Kidney capillary endothelial cell (primary cell): ENCODE data around the gene PHF21B.
"Not testable (repeated sequence)": the region's sequence is repeated elsewhere in the genome, so short reads cannot be mapped to it uniquely, and the experiment has no call there.

Experiments used
- DNase-seq: peaks from one replicate; pipeline ENCODE4 v3.0.0-alpha.2; 2018; ENCODE audit warnings: low spot score

Gene PHF21B

DNA sequence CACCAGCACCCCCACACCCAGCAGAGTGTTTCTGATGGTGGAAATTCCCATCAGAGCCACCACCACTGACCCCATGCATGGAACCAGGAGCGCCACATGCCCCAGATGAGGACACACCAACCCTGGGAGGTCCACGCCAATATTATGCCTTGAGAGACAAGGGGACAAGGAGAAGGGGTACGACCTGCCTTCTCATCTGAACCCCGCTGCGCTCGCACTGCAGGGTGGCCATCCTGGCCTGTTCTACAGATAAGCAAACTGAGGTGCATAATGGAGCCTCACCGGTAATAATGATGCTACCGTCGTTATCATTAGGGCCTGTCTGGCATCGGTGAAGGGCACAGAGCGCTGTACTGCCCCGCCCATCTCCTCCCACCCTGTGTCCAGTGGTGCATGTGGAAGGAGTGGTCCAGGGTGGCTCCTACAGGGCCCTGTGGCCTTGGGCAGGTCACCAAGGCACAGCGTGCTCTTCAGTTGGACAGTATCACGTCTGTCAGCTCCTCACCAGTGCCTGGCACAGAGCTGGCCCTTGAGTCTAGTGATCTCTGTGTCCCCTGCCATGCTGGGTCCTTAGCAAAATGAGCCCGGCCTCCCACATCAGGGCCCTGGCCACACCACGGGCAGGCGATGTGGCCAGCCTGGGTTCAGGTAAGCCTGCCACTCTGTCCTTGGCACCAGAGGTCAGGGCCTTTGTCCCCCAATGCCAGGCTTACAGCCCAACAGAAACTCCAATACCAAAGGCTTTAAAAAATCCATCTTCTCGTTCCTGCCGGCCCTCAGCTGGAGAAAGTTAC is 92.2 kb downstream of the PHF21B start:
- DNase-seq, result no peak

DNA sequence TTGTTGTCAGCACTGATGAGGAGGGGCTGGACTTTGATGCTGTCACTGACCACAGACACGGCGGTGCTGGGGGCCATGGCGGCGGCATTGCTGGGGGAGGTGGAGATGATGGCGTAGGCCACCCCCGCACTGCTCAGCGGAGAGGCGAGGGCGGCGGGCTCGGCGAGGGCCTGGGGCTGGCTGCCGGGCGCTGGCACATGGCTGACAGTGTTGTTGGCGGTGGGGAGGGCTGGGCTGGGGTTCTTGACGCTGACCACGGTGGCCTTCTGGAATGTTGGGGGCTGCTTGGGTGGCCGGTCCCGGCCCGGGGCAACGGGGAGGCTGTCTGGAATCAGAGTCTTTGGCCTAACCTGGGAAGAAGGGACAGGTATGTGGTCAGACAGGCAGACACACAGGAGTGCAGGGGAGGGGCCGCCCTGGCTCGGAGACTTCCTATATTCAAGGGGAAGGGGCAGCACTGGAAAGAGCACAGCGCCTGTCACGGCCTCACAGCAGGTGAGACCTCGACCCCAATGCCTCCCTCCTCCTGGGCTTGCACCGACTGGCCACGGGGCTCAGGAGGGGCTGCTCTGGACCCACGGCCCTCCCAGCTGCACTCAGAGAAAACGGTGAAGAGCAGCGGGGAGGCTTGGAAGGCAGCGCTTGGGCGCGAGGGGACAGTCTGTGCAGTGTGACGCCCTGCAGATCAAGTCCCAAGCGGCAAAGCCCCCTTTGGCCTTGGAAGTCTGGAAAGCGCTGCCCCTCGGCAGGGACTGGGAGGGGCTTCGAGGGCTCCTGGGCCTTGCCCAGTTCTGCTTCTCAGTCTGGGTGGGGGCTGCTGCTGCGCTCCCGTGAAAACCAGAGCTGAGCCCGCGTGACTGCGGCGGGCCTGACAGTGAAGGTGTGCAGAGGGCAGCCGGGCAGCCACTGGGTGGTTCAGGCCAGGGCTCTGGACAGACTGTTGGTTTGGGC is 93.2 kb downstream of the PHF21B start:
- DNase-seq, result no peak

DNA sequence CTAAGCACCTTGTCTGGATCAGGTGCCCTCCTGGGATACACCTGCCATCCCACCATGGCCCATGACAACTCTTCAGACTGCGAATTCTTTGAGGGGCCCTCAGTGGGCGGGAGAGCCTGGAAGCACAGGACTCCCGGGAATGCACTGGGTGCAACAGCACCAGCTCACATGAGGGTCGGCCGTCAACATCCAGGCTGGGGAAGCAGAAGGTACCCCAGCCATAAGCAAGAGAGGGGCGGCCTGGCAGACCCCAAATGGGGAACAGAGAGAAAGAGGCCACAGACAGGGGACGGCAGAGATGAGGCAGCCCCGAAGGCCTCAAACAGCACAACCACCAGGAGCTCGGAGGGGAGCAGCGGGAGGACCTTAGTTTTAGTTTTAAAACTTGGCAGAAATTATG is 94.4 kb downstream of the PHF21B start:
- no peak for DNase-seq

DNA sequence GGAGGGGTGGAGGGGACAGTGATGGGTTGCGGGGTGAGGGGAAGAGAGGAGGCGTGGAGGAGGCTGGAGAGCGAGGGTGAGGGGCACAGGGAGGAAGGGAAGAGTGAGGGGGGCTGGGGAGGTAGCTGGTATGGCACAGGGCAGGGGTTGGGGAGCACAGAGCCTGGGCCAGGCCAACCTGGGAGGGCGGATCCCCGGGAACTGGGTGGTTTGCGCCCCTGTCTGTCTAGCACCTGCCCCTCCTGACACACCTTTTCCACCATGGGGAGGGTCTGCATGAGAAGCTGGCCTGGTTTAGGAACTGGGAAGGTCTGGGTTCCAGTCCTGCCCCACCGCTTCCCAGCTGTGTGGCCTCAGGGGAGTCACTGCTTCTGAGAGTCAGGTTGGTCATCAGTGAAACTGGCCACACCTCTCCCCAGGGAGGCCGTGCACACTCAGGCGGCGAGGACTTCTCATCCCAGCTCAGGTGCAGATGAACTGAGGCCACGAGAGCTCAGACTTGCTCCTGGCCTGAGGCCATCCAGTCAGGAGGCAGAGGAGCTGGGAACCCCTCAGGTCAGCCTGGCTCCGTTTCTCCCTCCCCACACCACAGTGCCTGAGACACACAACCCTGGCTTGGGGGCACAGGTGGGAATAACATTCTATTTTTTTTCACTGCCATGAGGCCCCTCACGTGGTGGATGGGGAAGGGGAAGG is 95.6 kb downstream of the PHF21B start:
- no peak for DNase-seq

DNA sequence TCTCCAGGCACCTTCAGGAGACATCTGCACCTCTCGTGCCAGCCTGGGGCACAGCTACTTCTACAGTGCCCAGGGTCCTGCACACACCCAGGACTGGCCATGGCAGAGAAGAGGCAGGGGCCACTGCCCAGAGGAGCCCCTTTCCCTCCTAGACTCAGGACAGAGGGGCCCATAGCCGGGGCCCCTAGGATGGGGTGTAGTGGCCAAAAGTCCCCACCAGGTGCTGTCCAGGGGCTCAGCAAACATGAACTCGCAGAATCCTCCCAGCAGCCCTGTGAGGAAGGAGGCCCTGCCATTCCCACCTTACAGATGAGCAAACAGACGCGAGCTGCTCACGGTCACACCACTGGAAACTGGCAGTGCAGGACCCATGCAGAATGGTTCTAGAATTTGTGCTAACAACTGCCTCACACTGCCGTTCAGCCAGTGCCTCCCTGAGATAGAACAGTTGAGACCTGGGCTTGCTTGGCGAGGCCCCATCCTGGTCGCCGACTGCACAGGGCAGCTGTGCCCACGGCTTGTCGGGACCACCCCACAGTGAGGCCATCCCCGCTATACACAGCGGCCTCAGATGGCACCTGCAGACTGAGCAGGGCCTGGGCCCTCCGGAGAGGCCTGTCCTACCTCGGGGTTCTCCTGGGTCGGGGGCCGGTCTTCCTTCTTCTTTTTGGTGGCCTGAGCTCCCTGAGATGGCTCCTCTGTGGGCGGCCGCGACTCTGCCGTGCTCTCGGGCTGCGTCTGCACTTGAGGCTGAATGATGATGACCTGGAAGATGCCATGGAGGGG is 96.4 kb downstream of the PHF21B start:
- DNase-seq, result no peak

DNA sequence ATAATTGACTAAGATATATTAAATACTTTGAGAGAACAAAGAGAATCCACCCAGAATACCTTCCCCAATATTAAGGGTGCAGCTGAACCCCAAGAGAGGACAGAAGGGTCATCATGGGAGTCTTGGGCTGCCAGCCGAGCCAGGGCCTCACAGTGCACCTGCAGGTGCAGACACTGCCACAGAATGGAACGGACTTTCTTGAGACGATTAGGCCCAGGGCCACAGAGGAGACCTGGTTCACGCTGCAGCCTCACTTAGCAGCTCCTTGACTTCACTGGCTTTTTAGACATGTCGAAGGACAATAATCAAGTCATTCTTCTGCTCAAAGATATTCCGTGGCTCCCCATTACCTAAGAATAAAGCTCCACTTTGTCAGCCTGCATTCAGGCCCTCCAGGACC is 100.6 kb downstream of the PHF21B start:
- no peak for DNase-seq

DNA sequence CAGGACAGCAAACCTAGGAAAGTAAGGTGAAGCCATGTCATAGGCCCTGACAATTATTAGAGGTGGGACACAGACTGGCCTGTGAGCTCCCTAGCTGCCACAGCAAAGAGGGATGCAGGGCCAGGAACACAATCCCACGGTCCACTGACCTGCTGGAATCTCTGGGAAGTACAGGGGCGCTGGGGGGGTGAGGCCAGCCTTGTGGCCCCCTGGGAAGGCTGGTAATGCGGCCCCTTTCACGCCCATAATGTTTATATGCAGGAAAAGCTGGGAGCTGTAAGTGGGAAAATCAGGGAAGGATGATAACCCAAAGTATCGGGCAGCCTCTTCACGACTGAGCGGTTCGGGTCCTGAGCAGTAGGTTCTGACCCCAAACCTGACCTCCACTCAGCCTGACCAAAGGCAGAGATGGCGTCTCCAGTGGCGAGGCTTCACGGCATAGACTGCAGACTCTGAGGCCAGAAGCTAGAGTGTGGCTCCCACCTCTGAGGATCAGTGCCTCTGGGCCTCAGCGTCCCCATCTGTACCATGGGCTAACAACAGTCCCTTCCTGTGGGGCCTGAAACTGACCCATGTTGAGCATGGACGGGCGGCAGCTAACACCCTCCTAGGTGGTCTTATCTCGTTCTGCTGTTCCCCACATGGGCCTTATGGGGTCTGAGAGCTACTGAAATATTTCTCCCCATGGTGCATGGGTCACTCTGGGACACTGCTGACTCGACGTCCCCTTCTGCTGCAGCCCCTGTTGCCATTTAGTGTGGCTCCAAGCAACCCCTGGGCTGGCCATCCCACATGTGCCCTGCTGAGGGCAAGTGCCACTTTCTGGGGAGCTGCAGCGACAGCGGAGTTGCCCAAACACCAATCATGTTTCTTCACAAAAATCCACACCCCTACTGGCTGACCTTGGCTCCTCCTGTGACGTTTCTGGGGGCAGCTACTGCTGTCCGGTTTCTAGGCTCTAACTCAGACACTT is 101.8 kb downstream of the PHF21B start:
- no peak for DNase-seq

DNA sequence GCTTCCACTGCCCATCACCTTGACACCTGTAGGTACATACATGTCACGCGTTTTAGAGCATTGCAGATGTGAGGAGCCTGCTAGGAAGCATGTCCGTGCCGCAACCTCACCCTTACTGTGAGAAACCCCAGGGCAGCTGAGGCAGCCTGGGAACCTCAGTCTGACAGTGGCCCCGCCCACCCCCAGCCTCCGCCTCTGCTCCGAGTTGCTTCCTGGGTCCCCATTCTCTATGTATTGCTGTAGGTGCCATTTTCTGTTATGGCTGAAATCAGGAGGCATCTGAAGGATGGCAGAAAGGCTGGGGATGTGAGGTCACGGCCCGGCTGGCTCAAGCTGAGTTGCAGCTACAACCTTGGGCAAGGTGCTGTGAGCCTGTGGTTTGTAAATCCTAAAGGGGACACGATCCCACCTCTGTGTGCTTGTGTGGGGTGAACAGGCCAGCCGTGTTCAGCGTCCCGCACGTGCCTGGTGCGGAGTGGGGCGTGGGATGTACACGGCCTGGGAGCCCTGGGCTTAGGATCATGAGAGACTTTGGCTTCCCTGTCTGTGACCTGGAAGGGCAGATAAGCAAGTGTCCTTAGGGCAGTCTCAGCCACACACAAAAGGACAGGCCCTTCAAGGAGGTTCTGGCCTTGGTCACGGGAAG is 102.7 kb downstream of the PHF21B start:
- no peak for DNase-seq

DNA sequence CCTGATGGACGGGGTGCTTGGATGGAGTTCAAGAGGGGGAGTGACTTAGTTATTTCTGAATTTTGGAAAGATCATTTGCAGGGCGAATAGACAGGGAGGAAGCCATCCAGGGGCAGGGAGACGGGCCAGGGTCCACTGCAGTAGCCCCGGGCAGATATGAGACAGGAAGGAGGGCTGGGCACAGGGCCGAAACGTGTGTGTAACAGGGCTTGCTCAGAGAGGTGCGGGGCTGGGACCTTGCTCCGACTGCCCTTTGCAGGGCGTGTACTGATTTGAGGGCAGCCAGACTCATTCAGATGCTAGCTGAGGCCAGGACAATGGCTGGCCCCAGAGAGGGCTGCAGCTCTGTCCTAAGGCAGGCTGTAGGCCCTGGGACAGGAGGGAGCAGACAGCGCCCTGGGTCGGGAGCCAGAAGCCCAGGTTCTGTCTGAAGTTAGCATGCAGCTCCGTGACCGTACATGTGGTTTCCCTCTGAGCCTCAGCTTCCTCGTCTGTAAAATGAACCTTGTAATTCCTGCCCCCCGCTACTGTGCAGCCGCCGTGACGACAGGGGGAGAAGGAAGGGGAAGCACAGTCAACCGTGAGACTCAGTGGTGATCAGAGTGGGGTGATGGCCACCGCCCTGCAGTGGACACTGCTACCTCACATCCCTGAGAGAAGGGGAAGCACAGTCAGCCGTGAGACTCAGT is 103.4 kb downstream of the PHF21B start:
- DNase-seq, result no peak

DNA sequence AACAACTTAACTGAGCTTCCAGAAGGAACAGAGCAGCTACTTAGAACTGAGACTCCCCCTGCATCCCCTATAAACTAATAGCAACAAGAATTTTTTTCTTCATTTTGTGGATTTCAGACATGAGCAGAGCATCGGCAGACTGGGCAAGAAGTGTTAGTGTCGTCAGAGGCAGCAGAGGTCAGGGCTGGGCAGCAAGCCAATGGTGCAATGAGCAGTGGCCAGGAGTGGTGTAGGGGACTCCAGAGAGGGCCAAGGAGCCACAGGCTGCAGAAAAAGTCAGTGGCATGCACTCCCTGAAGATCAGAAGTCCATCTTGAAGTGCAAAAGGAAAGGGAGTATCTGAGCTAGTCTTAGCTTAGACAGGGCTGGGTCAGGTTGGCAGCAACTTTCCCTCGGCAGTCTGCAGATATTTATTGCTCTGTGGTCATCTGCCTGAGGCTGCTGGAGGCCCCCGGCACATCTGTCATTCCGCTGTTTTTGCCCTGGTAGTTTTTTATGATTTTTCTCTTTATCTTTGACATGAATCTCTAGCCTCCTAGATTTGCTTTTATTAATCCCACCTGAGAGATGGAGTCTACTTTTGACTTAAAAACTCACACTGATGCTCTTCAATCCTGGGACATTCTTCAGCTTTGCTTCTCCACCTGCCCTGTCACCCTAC is 105.2 kb downstream of the PHF21B start:
- DNase-seq, result not testable (repeated sequence)

DNA sequence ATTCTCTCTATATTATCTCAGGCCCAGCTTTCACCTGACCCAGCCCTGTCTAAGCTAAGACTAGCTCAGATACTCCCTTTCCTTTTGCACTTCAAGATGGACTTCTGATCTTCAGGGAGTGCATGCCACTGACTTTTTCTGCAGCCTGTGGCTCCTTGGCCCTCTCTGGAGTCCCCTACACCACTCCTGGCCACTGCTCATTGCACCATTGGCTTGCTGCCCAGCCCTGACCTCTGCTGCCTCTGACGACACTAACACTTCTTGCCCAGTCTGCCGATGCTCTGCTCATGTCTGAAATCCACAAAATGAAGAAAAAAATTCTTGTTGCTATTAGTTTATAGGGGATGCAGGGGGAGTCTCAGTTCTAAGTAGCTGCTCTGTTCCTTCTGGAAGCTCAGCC is 106.6 kb downstream of the PHF21B start:
- not testable (repeated sequence) for DNase-seq

DNA sequence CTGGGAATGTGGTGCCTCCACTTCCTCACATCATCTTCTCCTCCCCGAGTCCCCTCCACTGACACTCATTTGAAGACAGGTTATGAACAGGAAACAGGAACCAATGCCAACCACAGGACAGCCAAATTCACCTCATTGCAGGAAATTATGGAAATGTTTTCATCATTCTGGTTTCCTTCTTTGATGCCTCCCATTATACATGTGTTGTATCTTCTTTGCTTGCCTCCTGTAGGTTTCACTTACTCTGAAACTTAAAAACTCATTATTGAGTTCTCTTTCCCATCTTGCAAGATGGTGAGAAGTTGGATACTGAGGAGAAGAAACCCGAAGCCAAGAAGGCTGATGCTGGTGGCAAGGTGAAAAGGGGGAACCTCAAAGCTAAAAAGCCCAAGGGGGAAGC is 108.5 kb downstream of the PHF21B start:
- DNase-seq, result peak; percentile 2

DNA sequence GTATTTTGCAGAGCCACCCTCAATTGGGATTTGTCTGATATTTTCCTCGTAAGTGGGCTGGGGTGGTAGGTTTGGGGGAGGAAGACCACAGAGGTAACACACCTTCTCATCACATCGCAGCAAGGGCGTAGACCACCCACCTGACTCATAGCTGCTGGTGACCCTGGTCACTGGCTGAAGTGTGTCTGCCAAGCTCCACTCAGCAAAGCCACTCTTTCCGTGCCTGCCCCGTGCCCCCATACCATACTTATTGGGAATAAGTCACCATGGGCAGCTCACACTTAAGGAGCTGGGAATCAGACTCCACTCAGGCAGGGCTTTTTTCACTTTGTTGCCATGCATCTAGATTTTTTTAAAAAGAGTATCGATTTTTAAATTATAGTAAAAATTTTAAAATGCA is 111.6 kb downstream of the PHF21B start:
- no peak for DNase-seq

DNA sequence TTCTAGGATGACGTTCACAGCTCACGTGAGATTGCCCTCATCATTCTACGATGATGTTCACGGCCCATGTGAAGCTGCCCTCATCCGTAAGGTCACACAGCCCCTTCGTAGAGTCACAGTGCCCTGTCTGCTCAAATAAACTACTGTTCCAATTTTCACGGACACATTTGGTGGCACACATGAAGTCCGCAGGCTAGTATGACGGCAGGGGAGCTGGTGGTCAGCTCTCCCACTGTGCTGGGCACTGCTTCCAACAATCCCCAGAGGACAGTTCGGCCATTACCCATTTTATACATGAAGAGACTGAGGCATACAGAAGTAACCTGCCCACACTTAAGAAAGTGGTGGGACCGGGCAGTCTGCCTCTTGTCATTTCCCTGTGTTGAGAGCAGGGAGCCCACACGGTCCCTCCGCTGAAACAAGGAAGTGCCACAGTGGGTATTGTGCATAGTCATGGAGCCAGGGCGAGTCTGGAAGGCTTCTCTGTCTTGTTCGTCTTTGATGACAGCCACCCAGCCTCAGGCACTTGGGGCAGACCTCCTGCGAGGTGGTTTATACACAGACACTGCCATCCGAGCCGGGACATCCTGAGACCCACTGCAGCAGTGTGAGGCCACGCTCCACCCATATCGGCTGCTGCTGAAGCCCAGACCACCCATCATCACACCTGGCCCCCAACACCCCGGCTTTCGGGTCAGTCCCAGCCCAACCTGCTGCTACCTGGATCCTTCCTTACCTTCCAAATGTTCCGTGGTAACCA is 114.3 kb downstream of the PHF21B start:
- no peak for DNase-seq

DNA sequence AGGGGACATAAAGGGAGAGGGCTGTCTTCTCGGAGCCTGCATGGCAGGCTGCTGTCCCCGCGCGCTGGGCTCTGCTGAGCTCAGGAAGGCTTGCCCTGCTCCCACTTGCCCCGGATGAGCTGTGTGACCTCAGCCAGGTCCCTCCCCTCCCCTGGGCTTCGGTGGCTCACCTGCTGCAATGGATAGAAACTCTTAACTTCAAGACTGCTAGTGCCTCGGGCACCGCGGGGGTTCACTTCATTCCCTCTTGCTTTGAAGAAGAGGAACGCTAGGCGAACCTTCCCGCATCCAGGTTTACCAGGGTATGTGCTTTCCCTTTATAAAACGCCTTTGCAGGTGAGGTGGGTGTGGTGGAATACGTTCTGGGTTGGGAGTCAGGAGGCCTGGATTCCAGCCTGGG is 115.0 kb downstream of the PHF21B start:
- no peak for DNase-seq

DNA sequence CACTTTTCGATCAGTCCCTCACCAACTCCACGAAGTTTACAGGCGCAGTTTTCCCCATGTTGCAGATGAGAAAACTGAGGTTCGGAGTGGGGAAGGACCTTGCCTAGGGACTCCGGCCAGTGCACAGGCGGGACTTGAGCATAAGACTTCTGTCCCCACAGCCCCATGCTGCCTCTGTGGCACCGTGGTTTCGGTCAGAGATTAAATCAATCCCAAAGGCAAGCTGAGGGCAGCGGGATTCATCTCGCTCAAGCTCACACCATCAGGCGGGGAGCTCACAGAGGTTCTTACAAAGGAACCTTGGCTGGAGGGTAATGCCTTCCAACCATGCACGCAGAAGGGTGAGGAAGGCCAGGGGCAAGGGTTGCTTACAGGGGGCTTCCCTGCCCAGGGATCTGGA is 115.5 kb downstream of the PHF21B start:
- DNase-seq, result no peak

DNA sequence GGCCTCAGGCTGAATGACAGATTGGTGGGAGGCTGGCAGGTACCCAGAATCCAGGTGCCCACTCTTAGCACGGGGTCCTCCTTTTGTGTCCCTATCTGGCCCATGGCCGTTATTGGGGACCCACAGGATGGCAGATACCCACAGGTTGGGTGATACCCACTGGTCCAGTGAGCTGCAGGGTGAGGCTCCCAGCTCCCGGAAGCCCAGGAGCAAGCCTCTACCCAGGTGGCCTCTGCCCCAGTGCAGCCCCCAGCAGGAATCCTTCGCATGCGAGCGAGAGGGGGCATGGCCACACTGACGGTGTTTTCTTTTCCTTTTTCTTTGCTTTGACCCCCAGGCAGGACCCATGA is 116.1 kb downstream of the PHF21B start:
- DNase-seq, result no peak
